ENCODE results near the gene AHCYL2. TPM values are rescaled to one million over a fixed set of nuclear protein-coding genes. Genes with fewer than 3 reads are reported as not detected.
A peak's percentile ranks its signal among the peaks of the same experiment; 100 is the strongest.

AHCYL2 gene
- total RNA-seq, 4 donors from 2014 or later: 8.7 to 17.3 (median 14.2) TPM

GRCh38 chr7:129225206-129225930, 538 bp downstream of the AHCYL2 start:
- peak; percentile 40 for ATAC-seq
- Histone ChIP-seq H3K27me3 (no peaks in the 10 kb centered on the region), H3K4me3 (peak overlapping the region; percentile 63 to 97), H3K4me1 (peaks cover 0 to 30% (median 8%) of the 10 kb centered on the region in 3 donors), H3K9me3 (no peaks in the 10 kb centered on the region), H3K27ac (peak overlapping the region; percentile 11 to 95 (median 92)), H3K36me3 (no peaks in the 10 kb centered on the region)
- WGBS, 2 donors (ENCODE audit: low coverage in 1 of 2): 1 to 2% methylated on average over 12 to 31 of the region's 60 CpGs
- TF ChIP-seq POLR2A (IDR thresholded peaks at IDR 0.05) (no peak), EP300 (IDR thresholded peaks at IDR 0.05) (no peak)

GRCh38 chr7:129225931-129226572, 1.2 kb downstream of the AHCYL2 start:
- WGBS, 2 donors (ENCODE audit: low coverage in 1 of 2): 12 to 36% methylated on average over 10 to 11 of the region's 11 CpGs
- peak overlapping the region; percentile 11 to 95 (median 92) for H3K27ac ChIP-seq

GRCh38 chr7:129227646-129228578, 3.1 kb downstream of the AHCYL2 start:
- Histone ChIP-seq H3K4me3 (no peak overlapping the region), H3K36me3 (no peaks in the 10 kb centered on the region), H3K9me3 (no peaks in the 10 kb centered on the region), H3K27me3 (no peaks in the 10 kb centered on the region), H3K27ac (no peak overlapping the region), H3K4me1 (peaks cover 0 to 30% (median 8%) of the 10 kb centered on the region in 3 donors)
- TF ChIP-seq POLR2A (IDR thresholded peaks at IDR 0.05): no peak
- 88 to 93% methylated on average over 3 to 4 of the region's 4 CpGs for WGBS, 2 donors (ENCODE audit: low coverage in 1 of 2)
- ATAC-seq: no peak

More at GRCh38 chr7:129225931-129226572, 1.2 kb downstream of the AHCYL2 start:
- TF ChIP-seq POLR2A (IDR thresholded peaks at IDR 0.05) (no peak), EP300 (IDR thresholded peaks at IDR 0.05) (no peak), POLR2AphosphoS5 (IDR thresholded peaks at IDR 0.05) (no peak), CTCF (IDR thresholded peaks at IDR 0.05) (no peak)
- H3K36me3 ChIP-seq: no peaks in the 10 kb centered on the region
- peaks cover 0 to 30% (median 8%) of the 10 kb centered on the region in 3 donors for H3K4me1 ChIP-seq
- H3K9me3 ChIP-seq: no peaks in the 10 kb centered on the region
- H3K27me3 ChIP-seq: no peaks in the 10 kb centered on the region
- no peak for ATAC-seq
- H3K4me3 ChIP-seq: peak overlapping the region; percentile 63 to 97

- Histone ChIP-seq H3K27ac (no peak overlapping the region), H3K4me3 (no peak overlapping the region), H3K27me3 (no peaks in the 10 kb centered on the region), H3K9me3 (no peaks in the 10 kb centered on the region), H3K4me1 (peaks cover 0 to 28% (median 8%) of the 10 kb centered on the region in 3 donors), H3K36me3 (no peaks in the 10 kb centered on the region)
- TF ChIP-seq POLR2A (IDR thresholded peaks at IDR 0.05) (no peak), POLR2AphosphoS5 (IDR thresholded peaks at IDR 0.05) (no peak), CTCF (IDR thresholded peaks at IDR 0.05) (no peak), EP300 (IDR thresholded peaks at IDR 0.05) (no peak)
- WGBS, 2 donors (ENCODE audit: low coverage in 1 of 2): 86 to 94% methylated on average over 1 to 2 of the region's 2 CpGs
- no peak for ATAC-seq
Measured at GRCh38 chr7:129228633-129229032, 3.8 kb downstream of the AHCYL2 start.

GRCh38 chr7:129231666-129232065, 6.8 kb downstream of the AHCYL2 start:
- no peaks in the 10 kb centered on the region for H3K9me3 ChIP-seq
- WGBS, 2 donors (ENCODE audit: low coverage in 1 of 2): 92 to 94% methylated on average over 5 of the region's 5 CpGs
- no peak overlapping the region for H3K27ac ChIP-seq
- no peaks in the 10 kb centered on the region for H3K27me3 ChIP-seq
- TF ChIP-seq POLR2AphosphoS5 (IDR thresholded peaks at IDR 0.05): no peak
- no peak for TF ChIP-seq POLR2A (IDR thresholded peaks at IDR 0.05)
- TF ChIP-seq CTCF (IDR thresholded peaks at IDR 0.05): no peak
- TF ChIP-seq EP300 (IDR thresholded peaks at IDR 0.05): no peak
- ATAC-seq: no peak
- H3K4me1 ChIP-seq: peaks cover 0 to 10% (median 2%) of the 10 kb centered on the region in 3 donors
- no peak overlapping the region for H3K4me3 ChIP-seq
- no peaks in the 10 kb centered on the region for H3K36me3 ChIP-seq

Data from gastroesophageal sphincter (tissue), 4 donors.